H1 (cell line): ENCODE measurements around the gene SLC26A8. TPM values are rescaled to one million over a fixed set of nuclear protein-coding genes. Genes with fewer than 3 reads are reported as not detected.

ENCODE experiments used
- FOSL1 ChIP-seq: IDR thresholded peaks from 2 replicates; pipeline ENCODE4 v1.6.1; 2011; ENCODE audit warnings: mild to moderate bottlenecking, low read depth, low read length, moderate library complexity; ENCODE audit not compliant: insufficient read depth
- GABPA ChIP-seq: IDR thresholded peaks from 2 replicates; pipeline ENCODE4 v1.6.1; 2011; ENCODE audit warnings: mild to moderate bottlenecking, low read length, moderate library complexity, borderline replicate concordance; ENCODE audit not compliant: insufficient read depth
- HDAC2 ChIP-seq, 2 experiments: fragments of 300-600 bp in 1 of 2; sonication (generic) in 1 of 2; IDR thresholded peaks; 2 replicates each; pipeline ENCODE4 v1.6.1; 2011 to 2012; ENCODE audit warnings: low read depth in 2 of 2, low read length in 2 of 2, mild to moderate bottlenecking in 2 of 2, moderate library complexity in 2 of 2, borderline replicate concordance in 1 of 2, inconsistent platforms in 1 of 2
- KDM1A ChIP-seq: fragments of 200-600, 300-600 bp; sonication (generic); IDR thresholded peaks from 2 replicates; pipeline ENCODE4 v1.7.1; 2016; ENCODE audit warnings: mild to moderate bottlenecking, low read length, borderline replicate concordance
- SP1 ChIP-seq: IDR thresholded peaks from 2 replicates; pipeline ENCODE4 v1.6.1; 2011; ENCODE audit warnings: low read depth, low read length
- polyA plus RNA-seq, 7 experiments: library from polyadenylated mRNA; depleted of rRNA in 3 of 7; stranded (reverse) in 5 of 7; unstranded in 2 of 7; fragments of >200 nt in 5 of 7; fragments of 200-250 nt in 2 of 7; gene quantifications; 1 replicate in 5 of 7; 2 replicates in 1 of 7; 4 replicates in 1 of 7; pipeline versions ENCODE4 v1.2.1 to v1.2.3, GENCODE V29; 2011 to 2013; ENCODE audit warnings: missing spikeins in 2 of 7, mixed read lengths in 2 of 7
- total RNA-seq: library from RNA; stranded (reverse); fragmentation: NEBNext Ultra II Directional; extraction: Animal tissue kit (Norgen Biotek cat#: 25700); gene quantifications from 2 replicates; pipeline ENCODE4 v1.2.1, GENCODE V29; 2021
- TF ChIP-seq, protein P1 (sequence below): IDR thresholded peaks from 2 replicates; pipeline ENCODE4 v1.6.1; 2012; ENCODE audit warnings: inconsistent platforms

SLC26A8 gene
- total and polyA plus RNA-seq, 2 of the 8 experiments (the other 6 are each of a cell fraction or from before 2014, with no cell fraction given) = 0.56 to 0.57 TPM

DNA sequence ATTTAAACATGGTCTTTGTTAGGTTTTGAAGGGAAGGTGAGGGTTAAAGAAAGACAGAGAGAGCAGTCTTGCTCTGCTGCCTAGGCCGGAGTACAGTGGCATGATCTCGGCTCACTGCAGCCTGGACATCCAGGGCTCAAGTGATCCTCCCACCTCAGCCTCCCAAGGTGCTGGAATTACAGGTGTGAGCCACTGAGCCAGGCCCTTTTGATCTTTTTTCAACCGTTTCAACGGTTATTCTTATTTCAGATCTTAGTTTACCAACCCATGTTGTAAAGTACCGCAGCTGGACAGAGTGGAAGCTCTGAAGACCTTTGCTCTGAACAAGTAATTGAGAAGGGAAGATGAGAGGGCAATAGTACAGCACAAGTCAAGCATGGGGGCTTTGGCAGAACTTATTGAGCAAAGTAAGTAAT is 102.3 kb downstream of the SLC26A8 start (continued):
- TF ChIP-seq KDM1A (no peak), FOSL1 (no peak), GABPA (no peak), HDAC2 (IDR thresholded peaks at IDR 0.05; ENCODE audit: borderline replicate concordance in 1 of 2, low read depth in 2 of 2, low read length in 2 of 2) (no peak), SP1 (no peak)
- TF ChIP-seq, protein P1, sequence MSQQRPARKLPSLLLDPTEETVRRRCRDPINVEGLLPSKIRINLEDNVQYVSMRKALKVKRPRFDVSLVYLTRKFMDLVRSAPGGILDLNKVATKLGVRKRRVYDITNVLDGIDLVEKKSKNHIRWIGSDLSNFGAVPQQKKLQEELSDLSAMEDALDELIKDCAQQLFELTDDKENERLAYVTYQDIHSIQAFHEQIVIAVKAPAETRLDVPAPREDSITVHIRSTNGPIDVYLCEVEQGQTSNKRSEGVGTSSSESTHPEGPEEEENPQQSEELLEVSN = no peak
